Sigmoid colon (tissue), 4 donors: ENCODE results near the gene NLRP5.

Experiments used
- POLR2AphosphoS5 ChIP-seq, 4 donors: sonication (generic); formaldehyde crosslinking; IDR thresholded peaks; one replicate each; pipeline ENCODE4 v1.6.1; 2017; ENCODE audit warnings: antibody characterized with exemption in 4 of 4
- TF ChIP-seq, protein P1 (sequence below), 4 experiments: fragments of 450-650 bp in 3 of 4; fragments of 200-600 bp in 1 of 4; IDR thresholded peaks; one replicate each; pipeline ENCODE4 v1.5.1; 2016 to 2019; ENCODE audit warnings: antibody characterized with exemption in 4 of 4, mild to moderate bottlenecking in 3 of 4, moderate library complexity in 2 of 4

DNA sequence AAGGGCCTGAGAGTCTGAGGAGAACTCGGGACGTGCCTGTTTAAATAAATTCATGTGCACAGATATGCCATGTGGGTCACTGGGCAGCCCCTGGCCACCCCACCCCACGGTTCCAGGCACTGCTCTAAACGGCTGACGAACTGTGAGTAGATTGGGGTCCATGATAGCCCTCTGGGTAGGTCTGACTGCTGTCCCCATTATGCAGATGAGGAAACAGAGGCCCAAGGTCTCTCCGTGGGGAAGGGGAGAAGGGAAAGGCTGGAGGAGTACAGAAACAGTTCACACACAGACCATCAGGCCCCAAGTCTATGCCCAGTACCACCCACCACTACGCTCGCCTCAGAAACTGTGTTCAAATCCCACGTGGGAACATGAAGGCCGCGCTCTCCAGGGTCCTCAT is 120.4 kb downstream of the NLRP5 start:
- TF ChIP-seq, protein P1, sequence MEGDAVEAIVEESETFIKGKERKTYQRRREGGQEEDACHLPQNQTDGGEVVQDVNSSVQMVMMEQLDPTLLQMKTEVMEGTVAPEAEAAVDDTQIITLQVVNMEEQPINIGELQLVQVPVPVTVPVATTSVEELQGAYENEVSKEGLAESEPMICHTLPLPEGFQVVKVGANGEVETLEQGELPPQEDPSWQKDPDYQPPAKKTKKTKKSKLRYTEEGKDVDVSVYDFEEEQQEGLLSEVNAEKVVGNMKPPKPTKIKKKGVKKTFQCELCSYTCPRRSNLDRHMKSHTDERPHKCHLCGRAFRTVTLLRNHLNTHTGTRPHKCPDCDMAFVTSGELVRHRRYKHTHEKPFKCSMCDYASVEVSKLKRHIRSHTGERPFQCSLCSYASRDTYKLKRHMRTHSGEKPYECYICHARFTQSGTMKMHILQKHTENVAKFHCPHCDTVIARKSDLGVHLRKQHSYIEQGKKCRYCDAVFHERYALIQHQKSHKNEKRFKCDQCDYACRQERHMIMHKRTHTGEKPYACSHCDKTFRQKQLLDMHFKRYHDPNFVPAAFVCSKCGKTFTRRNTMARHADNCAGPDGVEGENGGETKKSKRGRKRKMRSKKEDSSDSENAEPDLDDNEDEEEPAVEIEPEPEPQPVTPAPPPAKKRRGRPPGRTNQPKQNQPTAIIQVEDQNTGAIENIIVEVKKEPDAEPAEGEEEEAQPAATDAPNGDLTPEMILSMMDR (IDR thresholded peaks at IDR 0.05): no peak
- no peak for TF ChIP-seq POLR2AphosphoS5 (IDR thresholded peaks at IDR 0.05)
